Stimulated activated CD4-positive, alpha-beta T cell treated with anti-CD3 and anti-CD28 coated beads, Interleukin-1b, Interleukin-23, amount 100 ng/mL, for 4 hours (primary cell): ENCODE results near the gene CHD2.
"Not testable (repeated sequence)": the region's sequence is repeated elsewhere in the genome, so short reads cannot be mapped to it uniquely, and the experiment has no call there.

Source experiments
- DNase-seq, 2 donors: peaks; one replicate each; pipeline ENCODE4 v3.0.0-alpha.2; 2020; ENCODE audit warnings: low read depth in 2 of 2

CHD2 gene

DNA sequence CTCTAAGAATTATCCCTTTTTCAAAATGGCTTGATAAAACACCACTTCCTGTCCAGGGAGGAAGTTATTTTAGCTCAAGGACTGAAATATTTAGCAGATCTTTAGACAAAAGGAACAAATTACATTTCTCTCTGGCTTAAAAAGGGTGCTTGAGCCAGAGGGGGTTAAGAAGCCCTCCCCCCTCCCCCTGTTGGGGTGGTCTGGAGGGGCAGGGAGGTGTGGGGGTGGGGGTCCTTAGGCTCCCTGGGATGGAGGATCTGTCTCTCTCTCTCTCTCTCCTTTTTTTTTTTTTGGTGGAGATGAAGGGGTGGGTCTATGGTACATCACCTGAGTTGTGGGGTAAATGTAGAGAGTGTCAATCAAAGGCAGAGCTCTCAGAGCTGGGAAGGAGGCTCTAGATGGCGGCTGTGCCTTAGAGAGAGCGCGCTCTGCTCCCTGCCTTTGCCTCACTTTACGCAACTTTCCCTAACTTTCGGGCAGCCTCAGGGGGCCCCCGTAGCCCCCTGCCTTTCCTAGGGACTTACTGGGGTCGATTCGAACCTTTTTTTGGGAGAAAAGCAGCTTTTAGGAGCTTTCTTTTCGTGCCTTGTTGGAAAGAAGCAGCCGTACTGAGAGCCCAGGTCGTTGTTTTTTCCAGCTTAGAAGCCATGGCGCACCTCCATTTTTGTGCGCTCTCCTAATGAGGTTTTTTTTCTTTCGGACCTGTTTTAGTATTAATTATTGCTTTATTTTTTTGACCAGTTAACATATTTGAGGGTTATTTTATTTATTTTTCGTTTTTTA lies at the start of gene CHD2:
Gene CHD2, plus strand, starts transcription at position 377 of the 783 bp plus-strand sequence. CDS start 914 bp downstream, outside the sequence.
- DNase-seq = peak; percentile 41 to 51

DNA sequence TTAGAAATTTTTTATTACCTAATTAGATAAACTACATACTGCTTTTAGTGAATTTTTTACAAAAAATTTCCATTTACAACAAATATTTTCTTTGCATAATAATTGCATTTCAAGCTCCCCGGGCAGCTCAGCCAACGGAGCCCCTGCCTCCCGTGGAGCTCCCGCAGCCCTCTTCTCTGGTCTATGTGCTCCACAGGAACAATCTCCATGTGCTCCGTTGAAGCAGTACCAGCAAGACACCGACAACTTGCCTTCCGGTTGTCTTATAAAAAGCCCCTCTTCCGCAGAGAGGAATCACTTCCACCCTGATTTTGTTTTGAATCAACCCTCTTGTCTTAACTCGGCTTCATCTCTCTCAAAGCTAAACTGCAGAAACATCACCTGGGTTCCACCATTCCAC lies 46.9 kb upstream of the CHD2 start:
- DNase-seq = no peak

DNA sequence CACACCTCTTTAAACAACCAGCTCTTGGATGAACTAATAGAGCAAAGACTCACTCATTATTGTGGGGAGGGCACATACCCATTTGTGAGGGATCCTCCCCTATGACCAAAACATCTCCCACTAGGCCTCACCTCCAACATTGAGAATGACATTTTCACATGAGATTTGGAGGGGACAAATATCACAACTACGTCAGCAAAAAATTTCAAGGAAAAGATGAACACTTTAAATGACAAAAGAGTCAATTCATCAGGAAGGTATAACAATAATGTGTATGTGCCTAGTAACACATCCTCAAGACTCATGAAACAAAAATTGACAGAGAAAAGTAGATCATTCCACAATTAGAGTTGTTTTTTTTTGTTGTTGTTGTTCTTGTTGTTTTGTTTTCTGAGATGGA lies 38.4 kb upstream of the CHD2 start:
- DNase-seq = no peak

DNA sequence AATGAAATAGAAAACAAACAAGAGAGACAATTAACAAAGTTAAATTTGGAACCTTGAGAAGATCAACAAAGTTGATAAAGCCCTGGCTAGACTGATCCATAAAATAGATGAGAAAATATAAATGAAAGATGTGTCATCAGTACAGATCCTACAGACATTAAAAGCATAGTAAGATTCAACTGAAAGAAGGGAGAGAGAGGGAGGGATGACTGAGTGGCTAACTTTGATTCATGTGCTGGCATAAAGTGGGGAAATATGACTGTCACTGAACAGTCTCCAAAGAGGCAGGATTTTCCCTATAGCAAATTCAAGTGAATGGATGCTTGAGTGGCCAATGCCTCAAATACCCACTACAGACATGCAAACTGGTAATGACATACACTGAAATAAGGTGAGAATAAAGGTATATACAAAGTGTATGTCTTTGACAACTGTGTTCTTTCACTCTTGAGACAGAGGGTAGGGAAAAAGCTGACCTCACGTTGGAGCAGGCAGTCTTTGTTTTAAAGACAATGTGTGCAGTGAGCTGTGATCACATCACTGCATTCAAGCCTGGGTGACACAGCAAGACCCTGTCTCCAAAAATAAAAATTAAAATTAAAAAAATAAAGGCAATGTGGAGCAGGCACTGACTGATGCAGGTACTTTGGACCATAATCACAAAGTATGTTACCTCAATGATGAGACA lies 35.9 kb upstream of the CHD2 start:
- DNase-seq = no peak

DNA sequence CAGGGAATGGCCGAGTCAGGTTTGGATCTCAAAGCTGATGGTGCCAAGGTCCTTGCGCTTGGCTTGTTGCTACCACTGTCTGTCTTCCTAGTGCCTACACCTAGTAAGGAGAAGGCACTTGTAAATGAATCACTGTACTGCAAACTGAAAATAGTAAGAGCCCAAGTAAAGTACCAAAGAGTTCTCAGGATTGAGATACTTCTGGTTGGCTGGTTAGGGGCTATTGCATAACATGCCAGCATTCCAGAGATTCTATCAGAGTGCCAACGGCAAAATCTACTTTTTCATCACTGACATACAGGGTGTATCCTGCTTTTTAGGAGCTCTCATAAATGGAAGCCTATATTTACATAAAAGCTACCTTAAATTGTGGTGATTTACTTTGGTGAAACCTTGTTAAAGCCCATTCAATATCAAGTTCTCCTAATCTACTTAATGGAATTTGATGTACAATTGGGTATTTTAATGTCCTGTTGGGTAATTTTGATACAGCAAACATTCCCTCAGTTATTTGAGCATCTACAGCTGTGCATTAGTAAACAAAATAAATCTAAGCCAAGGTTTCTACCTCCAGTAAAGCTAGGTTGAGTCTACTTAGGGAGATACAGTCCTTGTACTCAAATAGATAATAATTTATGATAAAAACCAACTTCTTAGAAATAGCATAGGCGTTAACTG lies 30.7 kb upstream of the CHD2 start:
- no peak for DNase-seq

DNA sequence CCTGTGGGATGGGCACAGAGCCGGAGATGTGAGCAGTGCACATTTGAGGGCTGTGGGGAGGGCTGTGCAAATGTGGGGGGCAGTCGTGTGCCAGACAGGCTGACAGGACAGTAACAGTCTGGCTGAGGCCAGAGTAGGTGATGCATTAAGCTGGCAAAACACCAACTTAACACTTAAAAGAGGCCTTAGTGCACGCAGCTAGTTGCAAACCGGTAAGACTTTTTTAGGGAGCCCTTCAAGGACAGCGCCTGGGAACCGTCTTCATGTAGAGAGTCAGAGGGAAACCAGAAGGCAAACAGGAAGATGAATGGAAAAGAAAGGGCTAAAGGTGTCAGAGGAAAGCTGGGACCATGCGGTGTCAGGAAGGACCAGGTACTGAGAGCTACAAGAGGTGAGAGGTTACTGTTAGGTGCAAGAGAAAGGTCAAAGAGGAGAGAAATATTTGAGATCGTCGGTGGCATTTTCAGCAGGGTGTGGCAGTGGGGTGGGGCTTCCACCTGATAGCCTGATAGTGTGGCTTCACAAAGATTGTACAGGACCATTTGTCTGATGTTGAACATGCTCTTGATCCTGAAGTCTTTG lies 30.0 kb upstream of the CHD2 start:
- DNase-seq = no peak

DNA sequence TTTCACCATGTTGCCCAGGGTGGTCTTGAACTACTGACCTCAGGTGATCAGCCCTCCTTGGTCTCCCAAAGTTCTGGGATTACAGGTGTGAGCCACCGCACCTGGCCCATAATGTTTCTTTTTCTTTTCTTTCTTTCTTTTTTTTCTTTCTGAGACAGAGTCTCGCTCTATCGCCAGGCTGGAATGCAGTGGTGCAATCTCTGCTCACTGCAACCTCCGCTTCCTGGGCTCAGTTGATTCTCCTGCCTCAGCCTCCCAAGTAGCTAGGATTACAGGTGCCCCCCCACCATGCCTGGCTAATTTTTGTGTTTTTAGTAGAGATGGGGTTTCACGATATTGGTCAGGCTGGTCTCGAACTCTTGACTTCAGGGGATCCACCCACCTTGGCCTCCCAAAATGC lies 27.2 kb upstream of the CHD2 start:
- DNase-seq = not testable (repeated sequence)

DNA sequence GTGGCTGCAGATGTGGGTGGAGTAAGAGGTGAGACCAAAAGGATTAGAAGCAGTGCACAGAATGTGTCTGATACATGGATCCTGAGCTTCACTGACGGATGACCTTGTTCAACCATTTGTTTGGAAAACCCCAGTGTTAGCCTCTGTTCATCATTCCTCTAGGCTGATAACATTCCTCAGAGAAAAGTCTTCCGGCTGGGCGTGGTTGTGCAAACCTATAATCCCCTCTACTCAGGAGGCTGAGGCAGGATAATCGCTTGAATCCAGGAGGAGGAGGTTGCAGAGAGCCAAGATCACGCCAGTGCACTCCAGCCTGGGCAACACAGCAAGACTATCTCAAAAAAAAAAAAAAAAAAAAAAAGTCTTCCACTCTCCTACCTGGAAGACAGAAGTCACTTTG lies 23.1 kb upstream of the CHD2 start:
- no peak for DNase-seq

DNA sequence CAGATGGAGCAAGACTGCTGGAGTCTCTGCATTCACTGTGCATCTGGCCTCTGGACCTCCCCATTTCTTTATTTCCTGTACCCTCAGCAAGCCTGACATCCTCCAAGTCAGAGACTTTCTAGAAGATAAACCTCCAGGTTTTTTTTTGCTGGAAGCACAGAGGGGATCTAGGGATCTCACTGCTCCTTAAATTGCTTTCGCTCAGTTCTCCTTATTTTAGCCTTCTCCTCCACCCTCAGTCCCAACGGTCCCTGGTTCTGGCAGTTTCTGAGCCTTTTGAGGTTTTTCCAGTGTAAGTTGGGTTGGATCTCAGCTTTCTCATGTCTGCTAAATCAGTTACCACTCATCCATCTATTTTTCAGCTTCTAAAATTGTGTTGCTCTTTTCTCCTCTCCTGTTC lies 22.7 kb upstream of the CHD2 start:
- no peak for DNase-seq

DNA sequence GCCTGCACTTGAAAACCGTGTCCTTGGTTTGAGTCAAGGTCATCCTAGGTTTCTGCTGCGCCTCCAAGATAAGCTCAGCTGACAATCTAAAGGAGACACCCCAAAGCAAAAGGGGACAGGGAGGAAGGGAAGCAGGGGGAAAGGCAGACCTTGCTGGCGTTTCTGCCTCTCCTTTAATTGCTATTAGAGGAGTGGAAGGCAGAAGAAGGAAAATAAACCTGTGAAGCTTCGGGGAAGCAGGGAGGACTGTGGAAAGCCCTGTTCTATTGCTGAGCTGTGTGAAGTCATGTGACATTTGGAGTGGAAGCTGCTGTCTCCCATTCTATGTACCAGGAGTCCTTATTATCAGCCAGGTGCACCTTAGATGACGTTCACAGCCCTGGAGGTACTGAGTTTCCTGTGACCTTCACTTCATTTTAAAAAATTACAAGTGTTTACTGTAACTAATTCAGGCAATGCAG lies 21.5 kb upstream of the CHD2 start:
- no peak for DNase-seq

DNA sequence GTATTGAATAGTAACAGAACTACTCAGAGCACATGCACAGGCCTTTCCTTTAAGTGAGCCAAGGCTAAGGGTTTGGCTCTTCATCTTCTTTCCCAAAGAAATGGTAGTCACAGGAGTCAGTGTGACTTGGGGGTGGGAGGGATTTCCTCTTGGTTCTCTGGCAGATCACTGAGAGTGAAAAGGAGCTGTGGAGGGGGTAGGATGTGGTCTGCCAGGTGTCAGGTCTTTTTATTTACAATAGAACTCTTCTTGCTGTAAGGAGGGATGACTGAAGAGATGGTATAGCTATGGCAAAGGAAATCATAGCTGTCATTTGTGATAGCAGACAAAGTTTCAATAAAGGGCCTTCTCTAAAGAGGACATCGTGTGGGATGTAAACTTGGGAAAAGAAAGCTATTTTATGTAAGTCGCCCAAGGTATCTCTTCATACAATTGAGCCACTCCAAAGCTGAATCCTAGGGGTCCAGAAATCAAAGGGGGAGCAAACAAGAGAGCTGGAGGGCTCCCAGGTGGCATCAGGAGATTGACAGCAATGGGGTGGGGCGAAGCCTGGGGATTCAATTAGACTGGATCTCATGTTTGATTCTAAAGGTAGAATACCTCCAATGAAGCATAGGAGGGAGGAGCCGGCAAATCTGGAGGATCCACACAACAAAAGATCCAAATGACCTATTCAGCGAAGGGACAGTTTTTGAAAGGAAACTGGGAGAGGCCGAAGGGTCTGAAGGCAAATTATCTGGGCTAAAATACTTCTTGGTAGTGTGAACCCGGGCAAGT lies 20.0 kb upstream of the CHD2 start:
- no peak for DNase-seq

DNA sequence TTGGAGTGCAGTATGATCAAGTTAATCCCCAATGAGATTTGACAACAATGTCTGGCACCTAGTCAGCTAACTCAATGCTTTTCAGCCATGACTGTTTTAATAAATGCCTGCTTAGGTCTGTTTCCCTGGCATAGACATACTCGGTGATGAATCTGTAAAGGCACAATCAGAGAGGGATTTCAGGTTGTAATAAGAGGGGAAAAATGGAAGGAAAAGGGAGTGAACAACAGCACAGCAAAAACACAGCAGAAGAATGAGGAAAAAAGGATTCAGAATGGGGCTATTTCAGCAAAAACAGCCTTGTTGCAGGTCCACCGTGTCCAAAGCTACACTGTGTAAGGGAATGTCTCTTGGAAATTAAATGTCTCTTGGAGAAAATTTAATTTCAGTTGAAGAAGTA lies 19.3 kb upstream of the CHD2 start:
- DNase-seq = no peak

DNA sequence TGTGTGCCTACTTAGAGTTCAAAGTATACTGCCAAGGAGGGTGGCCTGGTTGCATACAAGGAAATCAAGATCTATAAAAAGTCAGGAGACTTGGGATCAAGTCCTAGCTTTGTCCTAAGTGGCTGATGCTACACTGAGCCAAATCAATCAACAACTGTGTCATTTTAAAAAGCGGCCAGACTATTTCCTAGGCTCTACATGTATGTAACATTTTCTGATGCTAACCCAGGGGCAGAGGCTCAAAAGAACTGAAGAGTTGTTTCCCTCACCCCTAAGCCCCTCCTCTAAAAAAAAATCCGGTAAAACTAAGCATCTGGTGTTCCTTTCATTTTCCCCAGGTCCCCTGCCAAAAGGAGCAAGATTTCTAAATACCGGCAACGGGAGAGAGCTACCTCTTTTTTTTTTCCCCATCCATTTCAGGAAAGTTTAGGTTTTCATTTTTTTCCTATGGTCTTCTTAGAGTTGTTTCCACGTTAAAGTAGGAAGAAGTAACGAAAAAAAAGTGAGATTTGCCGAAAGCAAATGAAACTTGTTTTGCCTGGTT lies 18.8 kb upstream of the CHD2 start:
- no peak for DNase-seq

DNA sequence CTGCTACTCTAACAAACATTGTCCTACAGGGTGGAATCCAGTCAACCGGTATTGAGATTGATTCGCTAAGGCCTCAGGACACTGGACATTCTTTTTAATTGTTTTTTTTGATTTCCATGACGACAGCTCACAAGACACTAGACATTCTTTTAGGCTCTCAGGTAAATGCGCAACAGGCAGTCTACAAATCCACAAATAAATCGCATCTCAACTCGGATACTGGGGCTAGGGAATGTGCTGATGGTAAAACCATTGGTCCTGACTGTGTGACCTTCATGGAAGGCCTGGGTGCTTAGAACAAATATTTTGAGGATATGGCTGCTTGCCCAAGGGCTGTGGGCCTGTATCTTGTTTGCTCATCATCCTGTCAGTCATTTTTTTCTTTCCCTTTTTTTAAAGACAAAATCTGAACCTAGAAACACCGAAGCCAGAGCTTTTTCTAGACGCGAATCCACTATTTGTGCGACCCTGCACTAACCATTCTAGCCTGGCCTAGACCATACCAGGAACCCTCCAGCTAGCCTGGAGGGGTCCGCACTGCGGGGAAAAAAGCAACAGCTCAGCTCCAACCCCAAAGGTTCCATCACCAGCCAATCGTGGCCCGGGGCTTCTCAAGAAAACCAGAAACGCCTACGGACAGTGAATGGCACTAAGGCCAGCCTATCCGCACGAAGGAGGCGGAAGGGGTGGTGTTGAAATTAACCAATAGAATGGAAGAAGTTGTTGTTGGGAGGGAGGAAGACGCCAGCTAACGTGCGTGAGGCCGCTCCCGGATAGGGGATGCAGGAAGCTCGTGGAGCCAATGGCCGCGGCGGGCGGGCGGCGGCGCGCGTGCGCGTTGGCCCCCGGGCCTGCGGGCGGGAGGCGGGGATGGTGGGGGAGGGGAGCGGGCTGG lies 18.1 kb upstream of the CHD2 start:
- peak; percentile 98 for DNase-seq

DNA sequence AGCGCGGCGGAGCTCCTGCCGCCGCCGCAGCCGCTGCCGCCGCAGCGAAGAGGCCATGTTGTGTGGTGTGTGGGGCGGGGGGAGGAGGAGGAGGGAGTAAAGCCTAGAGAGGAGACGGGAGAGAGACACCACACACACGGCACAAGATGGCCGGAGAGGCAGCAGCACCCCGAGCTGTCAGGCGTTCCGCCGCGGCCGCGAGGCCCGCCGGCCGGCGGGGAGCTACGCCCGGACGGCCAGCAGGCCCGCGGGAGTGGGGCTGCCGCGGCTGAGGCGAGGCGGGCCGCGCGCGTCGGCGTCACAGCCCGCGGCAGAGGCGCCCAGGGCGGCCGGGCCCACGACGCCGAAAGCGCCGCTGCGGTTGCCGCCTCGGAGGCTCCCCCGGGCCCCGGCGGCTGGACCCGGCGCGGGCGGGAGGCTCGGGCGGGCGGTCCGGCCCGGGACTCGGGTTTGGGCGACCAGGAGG lies 17.4 kb upstream of the CHD2 start:
- DNase-seq = no peak

DNA sequence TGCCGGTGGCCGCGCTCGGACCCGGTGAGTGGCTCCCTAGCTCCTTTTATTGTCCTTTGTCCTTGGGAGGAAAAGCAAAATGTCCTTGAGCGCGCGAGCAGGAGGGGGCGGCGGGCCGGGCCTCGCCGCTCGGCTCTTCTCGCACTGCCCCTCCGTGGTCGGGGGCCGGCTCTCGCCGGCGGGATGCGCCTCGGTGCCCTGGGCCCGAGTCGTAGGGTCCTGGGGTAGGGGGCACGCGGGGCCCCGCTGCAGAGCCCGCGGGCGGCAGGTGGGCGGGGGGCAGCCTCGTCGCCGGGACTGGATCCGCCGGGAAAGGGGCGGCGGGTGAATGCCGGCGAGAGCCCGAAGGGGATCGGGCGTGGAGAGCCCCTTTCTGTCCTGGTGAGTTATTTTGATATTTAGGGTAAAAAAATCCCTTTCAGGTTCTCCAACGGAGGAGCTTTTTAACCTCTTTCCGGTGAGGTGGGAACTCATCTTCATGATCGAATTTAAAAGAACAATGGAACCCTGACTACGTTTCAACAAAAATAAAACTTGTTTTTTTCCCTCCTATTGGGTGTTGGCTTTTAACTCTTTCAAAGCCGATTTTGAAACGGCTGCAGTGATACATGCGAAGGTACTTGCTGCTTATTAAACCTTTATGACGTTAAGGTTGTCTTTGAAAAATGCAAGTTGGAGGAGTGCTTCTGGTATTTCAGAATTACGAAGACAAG lies 16.8 kb upstream of the CHD2 start:
- peak in 1 of 2 donors; percentile 30 for DNase-seq

DNA sequence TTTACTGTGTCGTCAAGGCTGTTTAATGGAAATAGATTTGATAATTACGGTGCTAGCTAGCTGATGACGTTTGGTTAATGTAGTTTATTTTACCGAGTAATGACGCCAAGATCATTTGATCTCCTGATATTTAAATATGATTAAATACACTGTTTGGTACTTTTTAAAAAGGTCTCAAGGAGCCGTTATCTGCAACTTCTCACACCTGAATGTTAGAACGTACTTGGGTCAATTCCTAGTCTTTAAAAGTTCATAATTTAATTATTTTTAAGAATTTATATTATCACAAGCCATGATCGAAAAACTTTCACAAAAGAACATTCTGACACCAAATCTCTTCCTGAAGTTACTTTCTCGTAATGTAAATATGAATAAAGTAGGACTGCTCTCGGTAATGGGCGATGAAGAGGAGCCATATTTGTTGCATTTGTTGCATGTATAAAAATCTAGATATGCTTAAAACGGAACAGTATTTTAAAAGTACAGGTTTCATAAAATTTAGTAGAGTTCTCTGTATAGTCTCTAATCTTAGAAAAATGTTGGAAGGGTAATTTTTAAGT lies 16.2 kb upstream of the CHD2 start:
- DNase-seq = no peak

DNA sequence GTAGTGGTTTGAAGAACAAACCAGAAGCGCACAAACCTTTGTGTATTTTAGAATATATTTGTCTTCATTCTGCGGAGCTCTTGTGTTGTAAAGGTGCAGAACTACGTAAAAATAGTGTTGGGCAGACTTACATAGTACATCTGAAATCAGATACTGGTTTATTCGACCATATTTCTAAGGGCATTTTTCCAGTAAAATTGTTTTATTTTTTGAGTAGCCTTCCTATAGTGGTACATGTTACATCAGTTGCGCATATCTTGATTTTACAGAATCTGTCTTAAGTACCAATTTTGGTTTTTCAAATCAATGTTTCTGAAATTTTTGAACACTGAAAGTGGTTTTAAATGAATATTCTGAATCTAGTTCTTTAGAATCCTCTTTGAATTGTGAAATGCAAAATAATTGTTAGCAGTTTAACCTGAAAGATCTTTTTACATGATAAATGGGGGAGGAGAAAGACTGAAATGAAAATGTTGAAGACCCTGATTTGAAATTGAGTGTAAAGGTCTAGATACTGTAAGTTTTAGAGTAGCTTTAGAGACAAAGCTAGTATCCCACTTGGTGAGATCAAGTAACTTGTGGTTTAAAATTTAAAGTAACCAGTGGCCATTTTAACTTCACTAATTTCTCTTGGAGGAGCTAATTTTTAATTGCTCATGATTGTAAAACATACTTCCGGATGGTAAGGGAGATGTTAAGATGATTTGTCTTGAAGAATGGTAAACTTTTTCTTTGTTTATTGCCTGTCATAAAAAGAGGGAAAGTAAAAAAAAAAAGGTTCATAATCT lies 15.5 kb upstream of the CHD2 start:
- DNase-seq = no peak
